GM19452 (cell line): ENCODE data around the gene DTNB.

Experiments used
- ATAC-seq: cut with Tn5 transposase; IDR thresholded peaks from one replicate; pipeline ENCODE4 v1.9.1; 2021; ENCODE audit not compliant: unreplicated experiment

Gene DTNB

GRCh38 chr2:25400576-25401216 lies 272.7 kb downstream of the DTNB start:
- ATAC-seq, result no peak

- no peak for ATAC-seq
Measured at GRCh38 chr2:25400169-25400568, 273.2 kb downstream of the DTNB start.

- no peak for ATAC-seq
Measured at GRCh38 chr2:25398534-25398933, 274.8 kb downstream of the DTNB start.

GRCh38 chr2:25397777-25398176 lies 275.6 kb downstream of the DTNB start:
- no peak for ATAC-seq

GRCh38 chr2:25389161-25389560 lies 284.2 kb downstream of the DTNB start:
- ATAC-seq, result no peak

- no peak for ATAC-seq
Measured at GRCh38 chr2:25388491-25388890, 284.9 kb downstream of the DTNB start.

- ATAC-seq, result no peak
Measured at GRCh38 chr2:25387876-25388449, 285.4 kb downstream of the DTNB start.

- no peak for ATAC-seq
Measured at GRCh38 chr2:25386971-25387875, 286.2 kb downstream of the DTNB start.

- no peak for ATAC-seq
Measured at GRCh38 chr2:25385910-25386309, 287.5 kb downstream of the DTNB start.

- ATAC-seq, result no peak
Measured at GRCh38 chr2:25383806-25384205, 289.6 kb downstream of the DTNB start.

- ATAC-seq, result no peak
Measured at GRCh38 chr2:25381502-25381901, 291.9 kb downstream of the DTNB start.

- no peak for ATAC-seq
Measured at GRCh38 chr2:25380586-25381375, 292.6 kb downstream of the DTNB start.

- ATAC-seq, result no peak
Measured at GRCh38 chr2:25380023-25380422, 293.4 kb downstream of the DTNB start.

- no peak for ATAC-seq
Measured at GRCh38 chr2:25379535-25379934, 293.8 kb downstream of the DTNB start.

- ATAC-seq, result no peak
Measured at GRCh38 chr2:25378731-25379490, 294.5 kb downstream of the DTNB start.

- no peak for ATAC-seq
Measured at GRCh38 chr2:25377822-25378421, 295.5 kb downstream of the DTNB start.

GRCh38 chr2:25376750-25377621 lies 296.4 kb downstream of the DTNB start:
- peak; percentile 98 for ATAC-seq

GRCh38 chr2:25375989-25376545 lies 297.3 kb downstream of the DTNB start:
- no peak for ATAC-seq
